ENCODE measurements around the gene PICALM.

PICALM gene

GRCh38 chr11:86021377-86021776 is 47.5 kb downstream of the PICALM start:
- Histone ChIP-seq H3K27me3 (ENCODE audit: insufficient read depth, low read length, poor library complexity, severe bottlenecking) (no peaks in the 10 kb centered on the region), H3K36me3 (ENCODE audit: insufficient read depth, low read length) (peaks cover 77% of the 10 kb centered on the region), H3K9me2 (replicated peaks; ENCODE audit: low read depth, low read length) (no peaks in the 10 kb centered on the region), H3K79me2 (ENCODE audit: insufficient read depth, low read length) (peaks cover 4% of the 10 kb centered on the region; the same call in 1 of the 2 replicates), H3K4me2 (ENCODE audit: low read depth, low read length, poor library complexity, severe bottlenecking) (no peak overlapping the region), H3K4me1 (ENCODE audit: insufficient read depth, low read length, poor library complexity, severe bottlenecking) (no peaks in the 10 kb centered on the region), H3K4me3 (ENCODE audit: low read length, poor library complexity, severe bottlenecking) (no peak overlapping the region), H3K9me3 (ENCODE audit: insufficient read depth, low read depth, low read length) (no peaks in the 10 kb centered on the region), H3F3A (ENCODE audit: low read depth) (no peaks in the 10 kb centered on the region), H3K9ac (ENCODE audit: low read depth, low read length, poor library complexity, severe bottlenecking) (no peak overlapping the region), H4K20me1 (ENCODE audit: insufficient read depth, low read length, poor library complexity, severe bottlenecking) (no peaks in the 10 kb centered on the region), H2AFZ (ENCODE audit: low read length) (no peak overlapping the region)
- TF ChIP-seq EZH2phosphoT487 (IDR thresholded peaks at IDR 0.05; ENCODE audit: borderline replicate concordance), result no peak

- Histone ChIP-seq H3K27me3 (ENCODE audit: insufficient read depth, low read length, poor library complexity, severe bottlenecking) (no peaks in the 10 kb centered on the region), H2AFZ (ENCODE audit: low read length) (no peak overlapping the region), H3K36me3 (ENCODE audit: insufficient read depth, low read length) (peaks cover 77% of the 10 kb centered on the region), H4K20me1 (ENCODE audit: insufficient read depth, low read length, poor library complexity, severe bottlenecking) (peaks cover 7% of the 10 kb centered on the region), H3K79me2 (ENCODE audit: insufficient read depth, low read length) (peaks cover 5% of the 10 kb centered on the region; the same call in 1 of the 2 replicates), H3K4me2 (ENCODE audit: low read depth, low read length, poor library complexity, severe bottlenecking) (no peak overlapping the region), H3K9me3 (ENCODE audit: insufficient read depth, low read depth, low read length) (no peaks in the 10 kb centered on the region), H3F3A (ENCODE audit: low read depth) (no peaks in the 10 kb centered on the region), H3K4me1 (ENCODE audit: insufficient read depth, low read length, poor library complexity, severe bottlenecking) (no peaks in the 10 kb centered on the region), H3K4me3 (ENCODE audit: low read length, poor library complexity, severe bottlenecking) (no peak overlapping the region), H3K9me2 (replicated peaks; ENCODE audit: low read depth, low read length) (no peaks in the 10 kb centered on the region), H3K9ac (ENCODE audit: low read depth, low read length, poor library complexity, severe bottlenecking) (no peak overlapping the region)
- TF ChIP-seq CTCF (conservative IDR thresholded peaks at IDR 0.05; ENCODE audit: low read length) (no peak), EZH2phosphoT487 (IDR thresholded peaks at IDR 0.05; ENCODE audit: borderline replicate concordance) (no peak)
Observed at GRCh38 chr11:86018249-86018648, 50.6 kb downstream of the PICALM start.

- no peak for TF ChIP-seq CTCF (conservative IDR thresholded peaks at IDR 0.05; ENCODE audit: low read length)
- TF ChIP-seq EZH2phosphoT487 (IDR thresholded peaks at IDR 0.05; ENCODE audit: borderline replicate concordance), result no peak
- Histone ChIP-seq H3K36me3 (ENCODE audit: insufficient read depth, low read length) (peaks cover 73% of the 10 kb centered on the region), H3K4me2 (ENCODE audit: low read depth, low read length, poor library complexity, severe bottlenecking) (no peak overlapping the region), H3F3A (ENCODE audit: low read depth) (no peaks in the 10 kb centered on the region), H3K9ac (ENCODE audit: low read depth, low read length, poor library complexity, severe bottlenecking) (no peak overlapping the region), H3K4me1 (ENCODE audit: insufficient read depth, low read length, poor library complexity, severe bottlenecking) (no peaks in the 10 kb centered on the region), H4K20me1 (ENCODE audit: insufficient read depth, low read length, poor library complexity, severe bottlenecking) (peaks cover 7% of the 10 kb centered on the region), H3K9me2 (replicated peaks; ENCODE audit: low read depth, low read length) (no peaks in the 10 kb centered on the region), H2AFZ (ENCODE audit: low read length) (no peak overlapping the region), H3K9me3 (ENCODE audit: insufficient read depth, low read depth, low read length) (no peaks in the 10 kb centered on the region), H3K4me3 (ENCODE audit: low read length, poor library complexity, severe bottlenecking) (no peak overlapping the region), H3K79me2 (ENCODE audit: insufficient read depth, low read length) (peaks cover 5% of the 10 kb centered on the region; the same call in 1 of the 2 replicates), H3K27me3 (ENCODE audit: insufficient read depth, low read length, poor library complexity, severe bottlenecking) (no peaks in the 10 kb centered on the region)
Observed at GRCh38 chr11:86016451-86016850, 52.4 kb downstream of the PICALM start.

GRCh38 chr11:86015699-86016098 is 53.2 kb downstream of the PICALM start:
- H3K27me3 ChIP-seq (ENCODE audit: insufficient read depth, low read length, poor library complexity, severe bottlenecking), result no peaks in the 10 kb centered on the region
- no peak overlapping the region for H3K4me2 ChIP-seq (ENCODE audit: low read depth, low read length, poor library complexity, severe bottlenecking)
- H3K9ac ChIP-seq (ENCODE audit: low read depth, low read length, poor library complexity, severe bottlenecking), result no peak overlapping the region
- peaks cover 5% of the 10 kb centered on the region; the same call in 1 of the 2 replicates for H3K79me2 ChIP-seq (ENCODE audit: insufficient read depth, low read length)
- H3K36me3 ChIP-seq (ENCODE audit: insufficient read depth, low read length), result peaks cover 73% of the 10 kb centered on the region
- peaks cover 7% of the 10 kb centered on the region for H4K20me1 ChIP-seq (ENCODE audit: insufficient read depth, low read length, poor library complexity, severe bottlenecking)
- no peaks in the 10 kb centered on the region for H3K4me1 ChIP-seq (ENCODE audit: insufficient read depth, low read length, poor library complexity, severe bottlenecking)
- no peak overlapping the region for H3K4me3 ChIP-seq (ENCODE audit: low read length, poor library complexity, severe bottlenecking)
- H3F3A ChIP-seq (ENCODE audit: low read depth), result no peaks in the 10 kb centered on the region
- no peak for TF ChIP-seq EZH2phosphoT487 (IDR thresholded peaks at IDR 0.05; ENCODE audit: borderline replicate concordance)
- no peak for TF ChIP-seq CTCF (conservative IDR thresholded peaks at IDR 0.05; ENCODE audit: low read length)
- H3K9me2 ChIP-seq (replicated peaks; ENCODE audit: low read depth, low read length), result no peaks in the 10 kb centered on the region
- no peaks in the 10 kb centered on the region for H3K9me3 ChIP-seq (ENCODE audit: insufficient read depth, low read depth, low read length)
- H2AFZ ChIP-seq (ENCODE audit: low read length), result no peak overlapping the region

All from Loucy (cell line).